ENCODE measurements around the gene GRB10.

Gene GRB10

DNA sequence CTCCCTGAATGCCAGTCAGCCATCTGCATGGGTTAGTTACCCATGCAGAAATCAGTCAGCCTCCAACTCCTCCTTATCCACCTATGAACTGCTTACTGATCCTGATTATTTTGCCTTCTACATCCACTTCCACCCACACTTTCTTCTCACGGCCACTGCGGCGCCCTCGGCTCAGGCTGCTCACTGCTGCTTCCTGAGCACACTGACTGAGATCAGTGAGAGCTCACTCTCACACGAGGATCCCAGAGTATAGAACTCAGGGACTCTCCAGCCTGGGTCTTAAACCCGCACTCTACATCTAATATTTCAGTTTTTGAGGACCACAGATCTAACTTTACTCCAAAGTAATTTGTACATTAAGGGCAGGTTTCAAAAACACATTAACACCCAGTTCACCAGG is 64.4 kb downstream of the GRB10 start:
- H3K27ac ChIP-seq = no peak overlapping the region

DNA sequence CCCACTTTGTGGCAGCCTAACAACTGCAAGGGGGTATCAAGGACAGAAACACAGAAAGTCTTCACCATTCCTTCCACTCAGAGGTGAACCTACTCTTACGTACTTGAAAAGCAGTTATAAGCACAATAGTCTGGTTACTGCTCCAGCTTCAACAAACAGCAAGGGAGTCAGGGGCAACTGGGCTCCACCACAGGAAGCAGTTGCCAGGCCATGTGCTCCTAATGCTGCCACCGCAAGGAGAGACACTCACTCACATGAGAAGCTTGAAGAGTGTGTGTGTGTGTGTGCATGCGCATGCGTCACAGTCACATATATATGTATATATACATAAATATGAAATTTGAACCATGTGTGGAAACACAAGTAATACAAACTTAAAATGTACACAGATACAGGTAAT is 65.5 kb downstream of the GRB10 start:
- no peak overlapping the region for H3K27ac ChIP-seq
- TF ChIP-seq, protein P1, sequence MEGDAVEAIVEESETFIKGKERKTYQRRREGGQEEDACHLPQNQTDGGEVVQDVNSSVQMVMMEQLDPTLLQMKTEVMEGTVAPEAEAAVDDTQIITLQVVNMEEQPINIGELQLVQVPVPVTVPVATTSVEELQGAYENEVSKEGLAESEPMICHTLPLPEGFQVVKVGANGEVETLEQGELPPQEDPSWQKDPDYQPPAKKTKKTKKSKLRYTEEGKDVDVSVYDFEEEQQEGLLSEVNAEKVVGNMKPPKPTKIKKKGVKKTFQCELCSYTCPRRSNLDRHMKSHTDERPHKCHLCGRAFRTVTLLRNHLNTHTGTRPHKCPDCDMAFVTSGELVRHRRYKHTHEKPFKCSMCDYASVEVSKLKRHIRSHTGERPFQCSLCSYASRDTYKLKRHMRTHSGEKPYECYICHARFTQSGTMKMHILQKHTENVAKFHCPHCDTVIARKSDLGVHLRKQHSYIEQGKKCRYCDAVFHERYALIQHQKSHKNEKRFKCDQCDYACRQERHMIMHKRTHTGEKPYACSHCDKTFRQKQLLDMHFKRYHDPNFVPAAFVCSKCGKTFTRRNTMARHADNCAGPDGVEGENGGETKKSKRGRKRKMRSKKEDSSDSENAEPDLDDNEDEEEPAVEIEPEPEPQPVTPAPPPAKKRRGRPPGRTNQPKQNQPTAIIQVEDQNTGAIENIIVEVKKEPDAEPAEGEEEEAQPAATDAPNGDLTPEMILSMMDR (IDR thresholded peaks at IDR 0.05) = no peak
- no peak for TF ChIP-seq ZFX (IDR thresholded peaks at IDR 0.05; ENCODE audit: borderline replicate concordance)

More for the DNA sequence above, 64.4 kb downstream of the GRB10 start:
- no peak for TF ChIP-seq ZFX (IDR thresholded peaks at IDR 0.05; ENCODE audit: borderline replicate concordance)
- TF ChIP-seq, protein P1 (IDR thresholded peaks at IDR 0.05) = no peak

DNA sequence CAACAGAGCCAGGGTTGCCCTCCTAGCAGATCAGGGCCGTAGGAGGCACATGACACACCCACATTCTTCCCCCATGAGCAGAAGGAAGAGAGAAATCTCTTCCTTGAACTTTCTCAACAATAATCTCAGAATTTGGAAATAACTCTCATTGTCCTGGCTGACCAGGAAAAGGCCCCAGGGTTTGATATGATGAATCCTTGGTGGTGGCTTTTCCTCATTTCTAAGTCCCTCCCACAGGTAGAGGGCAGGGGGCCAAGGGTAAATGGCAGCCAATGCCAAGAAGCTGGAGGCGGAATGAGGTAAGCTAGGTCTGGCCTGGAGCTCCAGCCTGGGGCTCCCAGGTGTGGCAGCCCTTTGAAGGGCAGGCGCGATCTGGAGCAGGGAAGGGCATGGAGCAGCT is 67.8 kb downstream of the GRB10 start:
- H3K27ac ChIP-seq = no peak overlapping the region
- no peak for TF ChIP-seq ZFX (IDR thresholded peaks at IDR 0.05; ENCODE audit: borderline replicate concordance)
- TF ChIP-seq, protein P1 (IDR thresholded peaks at IDR 0.05) = no peak

DNA sequence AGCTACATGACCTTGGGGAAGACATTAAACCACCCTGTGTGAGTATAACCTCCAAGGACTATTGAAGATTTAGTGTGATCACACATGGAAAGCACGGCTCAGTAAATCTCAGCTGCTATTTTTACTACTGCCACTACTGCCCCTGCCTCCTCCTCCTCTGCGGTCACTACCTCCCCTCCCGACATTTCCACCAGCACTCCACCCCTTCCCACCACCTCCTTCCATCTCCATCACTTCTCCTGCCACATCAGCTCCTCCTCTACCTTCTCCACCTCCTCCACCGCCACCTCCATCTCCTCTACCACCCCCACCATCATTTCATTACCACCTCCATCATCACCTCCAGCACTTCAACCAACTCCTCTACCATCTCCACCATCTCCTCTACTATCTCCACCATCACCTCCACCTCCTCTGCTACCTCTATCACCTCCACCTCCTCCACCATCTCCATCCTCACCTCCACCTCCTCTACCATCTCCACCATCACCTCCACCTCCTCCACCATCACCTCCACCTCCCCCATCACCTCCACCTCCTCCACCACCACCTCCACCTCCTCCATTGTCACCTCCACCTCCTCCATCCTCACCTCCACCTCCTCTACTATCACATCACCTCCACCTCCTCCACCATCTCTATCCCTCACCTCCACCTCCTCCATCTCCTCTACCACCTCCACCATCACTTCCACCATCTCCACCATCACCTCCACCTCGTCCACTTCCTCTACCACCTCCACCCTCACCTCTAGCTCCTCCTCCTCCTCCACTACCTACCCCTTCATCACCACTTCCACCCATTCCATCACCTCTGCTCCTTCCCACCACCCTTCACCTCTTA is 69.4 kb downstream of the GRB10 start:
- TF ChIP-seq ZFX (IDR thresholded peaks at IDR 0.05; ENCODE audit: borderline replicate concordance) = no peak
- TF ChIP-seq, protein P1 (IDR thresholded peaks at IDR 0.05) = no peak
- H3K27ac ChIP-seq = no peak overlapping the region

DNA sequence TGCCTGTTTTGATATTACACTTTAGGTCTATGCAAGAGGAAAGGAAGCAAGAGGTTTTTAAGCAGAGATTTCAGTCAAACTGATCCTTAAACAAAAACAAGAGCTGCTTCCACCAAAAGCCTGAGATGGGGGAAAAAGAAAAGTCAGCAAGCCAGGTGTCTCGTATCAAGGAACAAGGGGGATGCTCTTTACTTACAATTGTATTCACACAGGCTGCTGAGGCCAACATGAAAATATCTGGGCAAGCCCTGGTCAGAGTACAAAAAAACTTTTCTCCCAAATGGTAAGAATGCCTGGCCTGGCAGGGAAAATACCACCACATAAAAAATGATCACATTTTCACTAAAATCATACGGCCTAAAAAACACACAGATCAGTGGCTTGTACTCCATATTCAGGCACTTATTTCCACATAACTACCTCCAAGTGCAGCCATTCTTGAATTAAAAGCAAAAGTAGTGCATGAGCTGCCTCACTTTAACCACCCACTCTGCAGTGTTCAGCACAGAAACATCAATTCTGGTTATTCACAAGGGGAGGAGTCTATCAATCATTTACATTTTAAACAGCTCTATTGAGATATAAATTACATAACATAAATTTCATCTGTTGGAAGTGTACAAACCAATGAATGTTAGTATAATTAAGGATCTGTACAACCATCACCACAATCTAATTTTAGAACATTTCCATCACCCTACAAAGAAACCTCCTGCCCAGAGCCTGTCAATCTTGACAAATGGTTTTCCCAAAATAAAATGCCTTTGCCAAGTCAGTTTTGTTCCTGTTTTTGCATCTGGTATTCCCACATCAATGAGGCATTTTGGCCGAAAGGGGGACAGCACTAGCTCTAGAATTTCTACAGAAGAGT is 70.2 kb downstream of the GRB10 start:
- no peak overlapping the region for H3K27ac ChIP-seq
- TF ChIP-seq ZFX (IDR thresholded peaks at IDR 0.05; ENCODE audit: borderline replicate concordance) = no peak

DNA sequence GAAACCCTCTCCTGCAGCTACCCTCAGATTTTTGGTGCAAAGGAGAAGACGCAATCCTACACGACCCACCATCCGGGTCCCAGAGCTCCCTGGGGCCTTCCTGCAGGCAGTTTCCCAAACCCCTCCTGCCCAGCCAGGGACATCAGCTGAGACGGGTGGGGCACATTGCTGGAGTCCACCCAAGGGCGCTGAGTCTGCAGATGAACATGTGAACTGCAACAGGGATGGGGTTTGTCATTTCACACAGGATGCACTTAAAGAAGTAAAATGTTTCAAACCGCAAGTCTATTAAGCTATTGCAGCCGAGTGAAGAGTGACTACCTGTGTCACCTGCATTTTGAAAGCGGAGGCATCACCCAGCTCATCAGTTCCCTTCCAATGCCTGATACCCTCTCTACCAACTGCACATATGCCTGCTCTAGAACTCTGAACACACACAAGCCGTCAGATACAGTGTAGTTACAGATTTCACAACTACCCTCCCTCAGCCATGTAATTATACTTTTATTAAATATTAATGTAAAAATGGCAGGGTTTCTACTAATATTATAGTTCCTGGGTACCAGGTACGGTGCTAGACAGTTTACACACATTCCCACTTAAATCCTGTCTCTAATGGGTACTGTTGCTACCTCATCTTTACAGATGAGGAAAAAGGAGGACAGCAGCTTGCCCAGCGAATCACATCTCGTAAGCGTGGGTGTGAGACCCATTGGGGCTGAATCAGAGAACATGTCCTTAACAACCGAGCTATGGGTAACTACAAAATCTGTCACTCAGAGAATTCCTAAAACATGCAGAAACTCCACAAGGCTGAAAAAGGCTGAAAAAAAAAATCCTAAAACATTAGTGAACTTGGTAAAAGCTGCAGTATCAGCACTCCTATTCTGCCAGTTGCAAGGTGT is 71.2 kb downstream of the GRB10 start:
- no peak overlapping the region for H3K27ac ChIP-seq
- TF ChIP-seq, protein P1 (IDR thresholded peaks at IDR 0.05) = no peak
- TF ChIP-seq ZFX (IDR thresholded peaks at IDR 0.05; ENCODE audit: borderline replicate concordance) = no peak
